Right ventricle myocardium superior (tissue), 1 donor: ENCODE measurements around the gene LYL1. TPM values are rescaled to one million over a fixed set of nuclear protein-coding genes. Genes with fewer than 3 reads are reported as not detected.

Experiments used
- ATAC-seq: fragments of 200-7000 bp; cut with Tn5 transposase; one replicate; pipeline ENCODE4 v1.9.1; 2020; ENCODE audit warnings: mild to moderate bottlenecking; ENCODE audit not compliant: poor library complexity
- DNase-seq: peaks from one replicate; pipeline ENCODE4 v3.0.0-alpha.2; 2020
- intact Hi-C: fragments of 100-400 bp; cut with DNase I; formaldehyde crosslinking; loops from one replicate; pipeline ENCODE4 v1.11.2; 2022
- total RNA-seq: library from RNA; stranded (reverse); fragmentation: NEBNext Ultra II Directional; extraction: Animal tissue kit (Norgen Biotek cat#: 25700); gene quantifications from one replicate; pipeline ENCODE4 v1.2.1, GENCODE V29; 2021
- donor health status: DM: no; HTN: yes; CAD: no; lungs with severe emphysema.

The LYL1 gene
- total RNA-seq, 1 donor from 2014 or later, result 7.2 TPM

DNA sequence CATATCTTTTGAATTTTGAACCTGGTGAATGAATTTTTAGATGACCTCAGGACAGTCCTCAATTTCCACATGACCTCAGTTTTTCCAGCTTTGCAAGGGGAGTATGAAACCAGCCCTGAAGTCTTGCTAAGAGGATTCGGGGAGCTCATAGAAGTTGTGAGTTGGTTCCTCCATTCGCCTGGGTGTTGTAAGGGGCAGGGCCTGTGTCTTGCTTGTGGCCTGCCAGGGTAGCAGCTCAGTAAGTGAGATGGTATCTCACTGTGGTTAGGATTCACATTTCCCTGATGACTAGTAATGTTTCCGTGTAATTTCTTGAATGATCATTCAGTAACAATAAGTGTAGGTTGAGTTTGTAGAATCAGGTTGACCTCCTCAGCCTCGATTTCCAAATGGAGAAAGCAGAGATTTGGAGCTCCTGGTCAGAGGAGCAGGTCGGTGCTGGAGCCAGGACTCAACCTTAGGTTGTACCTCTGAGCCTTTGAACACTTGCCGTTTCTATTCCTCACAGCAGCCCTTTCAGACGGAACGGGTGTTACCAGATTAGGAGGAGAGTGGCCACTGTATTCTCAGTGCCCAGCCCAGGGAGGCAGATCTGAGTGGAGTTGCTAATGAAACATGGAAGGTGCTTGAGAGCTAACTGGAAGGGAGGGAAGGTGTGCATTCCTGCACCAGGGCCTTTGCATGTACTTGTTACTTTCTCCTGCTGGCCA lies 30.0 kb upstream of the LYL1 start:
- intact Hi-C loops, result no loop called here
- no peak for DNase-seq
- ATAC-seq, result no peak

DNA sequence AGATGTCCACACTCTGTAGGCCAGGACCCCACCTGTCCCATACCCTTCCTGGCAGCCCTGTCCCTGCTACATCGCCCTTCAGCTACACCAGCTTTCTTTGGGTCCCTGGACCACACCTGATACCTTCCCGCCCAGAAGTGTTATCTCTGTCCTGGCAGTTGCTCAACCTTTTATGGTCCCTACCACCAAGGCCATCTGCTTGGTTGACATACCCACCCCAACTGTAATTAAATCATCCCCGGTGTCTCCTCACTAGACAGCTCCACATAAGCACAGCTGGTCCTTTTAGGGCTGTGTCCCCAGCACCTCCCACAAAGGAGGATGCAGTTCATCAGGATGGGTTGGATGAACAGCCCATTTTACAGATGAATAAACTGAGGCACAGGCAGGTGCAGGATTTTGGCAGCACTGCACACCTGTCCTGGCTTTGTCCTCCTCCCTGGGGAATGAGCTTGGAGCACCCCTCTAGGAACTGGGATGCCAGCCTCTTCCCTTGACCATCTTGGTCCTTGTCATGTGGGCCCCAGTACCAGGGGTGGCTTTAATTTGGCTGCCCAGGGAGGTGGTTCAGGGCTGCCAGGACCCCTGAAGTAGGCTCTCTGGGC lies 28.3 kb upstream of the LYL1 start:
- ATAC-seq, result no peak
- intact Hi-C loops, result no loop called here
- no peak for DNase-seq

- DNase-seq, result no peak
- intact Hi-C loops, result no loop called here
- no peak for ATAC-seq
These were observed 26.7 kb upstream of the LYL1 start for GRCh38 chr19:13129384-13129783.

GRCh38 chr19:13128583-13128982 lies 25.9 kb upstream of the LYL1 start:
- intact Hi-C loops, result no loop called here
- no peak for DNase-seq
- peak; percentile 37 for ATAC-seq

DNA sequence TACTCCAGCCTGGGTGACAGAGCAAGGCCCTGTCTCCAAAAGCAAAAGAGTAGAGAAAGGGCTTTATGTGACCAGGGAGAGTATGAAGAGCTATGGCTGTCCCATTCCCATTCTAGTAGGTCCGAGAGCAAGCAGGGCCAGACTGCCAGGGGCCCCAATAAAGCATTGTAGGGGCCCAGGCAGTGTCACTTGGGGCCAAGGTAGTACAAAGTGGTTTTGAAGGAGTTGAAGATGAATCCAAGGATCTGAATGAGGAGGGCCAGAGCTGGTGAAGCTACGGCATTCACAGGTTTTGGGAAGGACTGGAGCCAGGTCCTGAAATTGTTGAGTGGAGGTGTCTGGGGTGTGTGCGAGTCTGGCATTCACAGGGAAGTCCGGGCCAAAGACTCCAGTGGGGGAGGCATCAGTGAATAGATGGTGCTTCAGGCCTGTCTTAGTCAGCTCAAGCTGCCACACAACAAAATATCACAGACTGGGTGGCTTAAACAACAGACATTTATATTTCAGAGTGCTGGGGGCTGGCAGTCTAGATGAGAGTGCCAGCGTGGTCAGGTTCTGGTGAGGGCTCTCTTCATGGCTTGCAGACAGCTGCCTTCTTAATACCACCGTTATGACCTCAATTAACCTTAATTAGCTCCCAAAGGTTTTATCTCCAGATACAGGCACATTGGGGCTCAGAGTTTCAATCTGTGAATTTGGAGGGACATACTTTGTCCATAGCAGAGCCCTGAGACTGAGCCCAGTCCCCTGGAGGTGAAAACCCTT lies 25.3 kb upstream of the LYL1 start:
- intact Hi-C loops, result no loop called here
- ATAC-seq (peak; percentile 18), DNase-seq (no peak)

- no peak for ATAC-seq
These were observed 24.4 kb upstream of the LYL1 start for GRCh38 chr19:13127051-13127450.

DNA sequence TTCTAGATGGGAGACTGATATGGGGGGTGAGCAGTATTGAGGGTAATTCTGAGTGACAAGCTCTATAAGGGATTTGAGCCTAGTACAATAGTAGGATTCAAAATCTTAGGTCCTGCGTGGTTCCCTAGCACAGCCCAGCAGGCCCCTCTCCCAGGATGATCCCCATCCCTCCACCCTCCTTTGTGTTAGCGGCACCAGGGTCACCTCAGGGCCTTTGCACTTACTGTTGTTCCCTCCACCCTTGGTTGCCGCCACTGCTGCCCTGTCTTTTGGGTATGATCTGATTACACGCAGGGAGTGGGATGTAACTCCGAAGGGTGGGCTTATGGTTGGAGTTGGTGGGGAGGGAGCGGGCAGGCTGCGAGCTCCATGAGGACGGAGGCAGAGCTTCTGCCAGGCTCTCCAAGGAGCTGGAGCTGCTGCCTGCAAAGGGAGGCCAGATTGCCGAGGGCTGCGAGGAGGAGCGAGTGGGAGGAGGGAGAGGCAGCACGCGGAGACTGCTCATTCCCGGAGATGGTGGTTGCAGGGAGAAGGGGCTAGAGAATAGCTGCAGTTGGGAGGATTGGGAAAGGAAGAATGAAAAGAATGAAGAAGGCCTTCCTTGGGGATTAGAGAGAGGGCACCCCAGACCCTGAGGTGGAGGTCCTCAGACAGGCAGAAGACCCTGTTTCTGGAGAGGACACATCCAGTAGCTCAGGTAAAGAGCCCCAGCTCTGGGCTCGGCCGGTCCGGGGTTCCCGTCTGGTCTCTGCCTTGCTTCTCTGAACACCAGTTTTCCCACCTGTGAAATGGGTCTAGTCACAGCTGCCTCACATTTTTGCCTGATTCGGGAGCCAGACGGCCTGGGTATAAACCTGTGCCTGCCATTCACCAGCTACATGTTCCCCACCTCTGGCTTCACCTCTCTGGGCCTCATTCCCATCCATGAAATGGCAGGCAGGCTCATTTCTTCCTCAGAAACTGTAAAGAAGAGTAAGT lies 20.6 kb upstream of the LYL1 start:
- ATAC-seq (no peak), DNase-seq (no peak)
- intact Hi-C loops, result no loop called here

More at GRCh38 chr19:13127051-13127450, 24.4 kb upstream of the LYL1 start:
- intact Hi-C loops, result no loop called here
- DNase-seq, result no peak

DNA sequence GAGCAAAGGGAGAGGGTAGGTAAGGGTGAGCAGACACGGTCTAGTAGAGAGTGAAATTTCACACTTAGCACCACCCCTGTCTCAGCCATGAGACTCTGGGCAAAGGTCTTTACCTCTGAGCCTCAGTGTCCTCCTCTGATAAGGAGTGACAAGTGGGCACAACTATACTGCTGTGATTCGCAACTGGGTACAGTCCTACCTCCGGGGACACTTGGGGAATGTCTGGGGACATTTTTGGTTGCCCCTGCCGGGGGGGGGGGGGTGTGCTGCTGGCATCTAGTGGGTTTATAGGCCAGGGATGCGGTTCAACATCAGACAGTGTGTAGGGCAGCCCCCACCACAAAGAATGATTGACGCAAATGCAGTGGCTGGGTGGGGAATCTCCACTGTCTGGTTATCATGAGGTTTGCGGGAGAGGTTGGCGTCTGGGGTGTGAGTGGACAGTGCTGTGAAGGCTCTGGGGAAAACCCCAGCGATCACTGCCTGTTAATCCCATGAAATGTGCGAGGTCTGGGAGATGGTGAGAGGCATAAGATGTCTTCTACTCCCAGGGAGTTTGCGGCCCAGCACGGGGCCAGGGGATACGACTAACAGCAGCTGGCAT lies 19.7 kb upstream of the LYL1 start:
- ATAC-seq (no peak), DNase-seq (no peak)
- intact Hi-C loops, result no loop called here

- ATAC-seq (no peak), DNase-seq (no peak)
- intact Hi-C loops, result no loop called here
These were observed 19.1 kb upstream of the LYL1 start for GRCh38 chr19:13121551-13122274.

DNA sequence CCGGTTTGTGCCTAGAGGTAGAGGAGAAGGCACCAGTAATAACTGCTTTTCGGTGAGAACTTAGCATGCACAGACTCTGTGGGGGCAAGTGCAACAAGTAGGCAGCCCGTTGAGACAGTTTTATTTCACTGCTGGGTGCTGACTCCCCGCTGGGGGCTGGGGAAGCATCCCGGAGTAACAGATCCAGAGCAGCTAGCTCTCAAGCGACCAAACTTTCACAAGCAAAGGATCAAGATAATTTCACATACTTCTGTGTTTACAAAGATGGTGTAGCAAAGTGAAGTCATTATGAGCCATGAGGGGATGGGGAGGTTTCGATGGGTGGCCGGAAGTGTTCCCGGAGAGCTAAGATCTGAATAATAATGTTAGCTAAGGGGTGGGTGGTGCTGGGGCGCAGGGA lies 18.2 kb upstream of the LYL1 start:
- no peak for DNase-seq
- no peak for ATAC-seq
- intact Hi-C loops, result no loop called here

- no peak for DNase-seq
- intact Hi-C loops, result no loop called here
- ATAC-seq, result no peak
These were observed 17.4 kb upstream of the LYL1 start for GRCh38 chr19:13120031-13120430.

GRCh38 chr19:13119627-13120026 lies 17.0 kb upstream of the LYL1 start:
- no peak for ATAC-seq
- DNase-seq, result no peak
- intact Hi-C loops, result no loop called here

GRCh38 chr19:13118424-13119193 lies 16.0 kb upstream of the LYL1 start:
- intact Hi-C loops, result no loop called here
- DNase-seq, result no peak
- no peak for ATAC-seq

DNA sequence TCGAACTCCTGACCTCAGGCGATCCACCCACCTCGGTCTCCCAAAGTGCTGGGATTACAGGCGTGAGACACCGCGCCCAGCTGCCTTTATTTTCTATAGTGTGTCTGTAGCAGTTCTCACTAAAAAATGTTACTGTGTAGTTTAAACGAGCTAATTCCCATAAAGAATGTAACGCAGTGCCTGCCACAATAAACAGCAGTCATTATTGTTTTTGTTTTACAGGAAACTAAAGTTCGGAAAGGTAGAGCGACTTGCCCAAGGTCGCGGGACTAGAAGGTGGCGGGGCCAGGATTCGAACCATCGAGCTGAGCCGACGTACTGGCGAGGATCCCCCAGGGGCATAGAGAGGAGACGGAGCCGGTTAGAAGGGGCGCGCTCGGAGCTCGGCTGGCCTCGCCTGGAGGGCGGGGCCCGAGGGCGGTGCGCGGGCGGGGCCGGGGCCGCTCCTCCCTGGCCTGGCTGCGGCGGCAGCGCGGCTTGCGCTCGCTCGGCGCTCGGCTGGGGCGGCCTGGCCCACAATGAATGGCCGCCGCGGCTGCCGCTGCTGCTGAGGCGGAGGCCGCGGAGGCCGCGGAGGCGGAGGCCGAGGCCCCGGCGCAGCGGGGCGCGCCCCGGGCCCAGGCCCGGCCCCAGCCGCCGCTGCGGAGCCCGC lies 15.2 kb upstream of the LYL1 start, which contains the start of gene NACC1:
Gene NACC1 (plus strand): TSS at position 493 of the 652 bp plus-strand sequence. CDS start 16,944 bp downstream, outside the sequence.
- peak; percentile 94 for DNase-seq
- ATAC-seq, result peak; percentile 97
- intact Hi-C loops, result no loop called here

GRCh38 chr19:13117176-13117771 lies 14.6 kb upstream of the LYL1 start:
- intact Hi-C loops, result no loop called here
- peak; percentile 18 for ATAC-seq

More at GRCh38 chr19:13117176-13117771, 14.6 kb upstream of the LYL1 start:
- DNase-seq, result no peak
